ENCODE measurements around the gene SCRN2.

DNA sequence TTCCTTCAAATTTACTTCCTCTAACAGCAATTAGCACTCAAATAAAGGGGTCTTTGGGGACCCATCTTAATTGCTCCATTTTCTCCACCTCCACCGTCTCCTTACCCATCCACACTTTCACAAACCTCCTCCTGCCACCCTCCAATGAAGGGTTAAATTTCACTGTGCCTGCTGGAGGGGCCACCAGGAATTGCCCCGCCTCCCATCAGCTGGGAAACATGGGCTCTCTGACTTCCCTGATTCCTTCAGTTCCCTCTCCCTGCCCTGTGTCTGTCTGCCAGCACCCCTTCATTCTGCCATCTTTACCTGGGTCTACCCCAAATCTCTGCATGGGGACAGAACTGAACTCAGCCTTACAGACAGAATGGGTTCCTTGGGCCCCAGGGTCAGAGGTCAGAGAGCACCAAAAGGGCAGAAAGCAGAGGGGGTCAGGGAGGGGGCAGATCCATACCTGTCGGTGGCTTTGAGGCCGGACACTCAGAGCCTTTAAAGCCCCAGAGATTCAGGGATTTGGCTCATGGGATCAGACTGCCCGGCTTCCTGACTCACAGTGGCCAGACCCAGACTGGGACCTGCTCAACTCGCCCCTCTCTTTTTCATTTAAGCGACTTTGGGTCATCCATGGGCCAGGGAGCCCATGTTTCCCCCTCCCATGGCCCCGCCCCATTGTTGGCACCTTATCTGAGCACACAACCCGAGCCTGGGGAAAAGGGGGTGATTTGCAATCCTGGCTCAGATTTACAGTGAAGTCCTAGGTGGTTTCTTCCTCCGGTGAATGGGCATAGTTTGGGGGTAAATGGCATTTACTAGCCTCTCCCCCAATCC, 37.3 kb upstream of the SCRN2 start:
- TF ChIP-seq, protein P1, sequence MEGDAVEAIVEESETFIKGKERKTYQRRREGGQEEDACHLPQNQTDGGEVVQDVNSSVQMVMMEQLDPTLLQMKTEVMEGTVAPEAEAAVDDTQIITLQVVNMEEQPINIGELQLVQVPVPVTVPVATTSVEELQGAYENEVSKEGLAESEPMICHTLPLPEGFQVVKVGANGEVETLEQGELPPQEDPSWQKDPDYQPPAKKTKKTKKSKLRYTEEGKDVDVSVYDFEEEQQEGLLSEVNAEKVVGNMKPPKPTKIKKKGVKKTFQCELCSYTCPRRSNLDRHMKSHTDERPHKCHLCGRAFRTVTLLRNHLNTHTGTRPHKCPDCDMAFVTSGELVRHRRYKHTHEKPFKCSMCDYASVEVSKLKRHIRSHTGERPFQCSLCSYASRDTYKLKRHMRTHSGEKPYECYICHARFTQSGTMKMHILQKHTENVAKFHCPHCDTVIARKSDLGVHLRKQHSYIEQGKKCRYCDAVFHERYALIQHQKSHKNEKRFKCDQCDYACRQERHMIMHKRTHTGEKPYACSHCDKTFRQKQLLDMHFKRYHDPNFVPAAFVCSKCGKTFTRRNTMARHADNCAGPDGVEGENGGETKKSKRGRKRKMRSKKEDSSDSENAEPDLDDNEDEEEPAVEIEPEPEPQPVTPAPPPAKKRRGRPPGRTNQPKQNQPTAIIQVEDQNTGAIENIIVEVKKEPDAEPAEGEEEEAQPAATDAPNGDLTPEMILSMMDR (conservative IDR thresholded peaks at IDR 0.05; ENCODE audit: low read depth, low read length) = no peak
- TF ChIP-seq EZH2phosphoT487 (IDR thresholded peaks at IDR 0.05; ENCODE audit: borderline replicate concordance, low read length) = no peak

Data from PC-3 (cell line).